SKM-1 (cell line): Measurements from ENCODE around the gene CACNA1C.

Experiments
- DNase-seq: peaks from one replicate; lab custom pipeline; 2025; ENCODE audit not compliant: unreplicated experiment; lab: John Stamatoyannopoulos, UW

The CACNA1C gene

DNA sequence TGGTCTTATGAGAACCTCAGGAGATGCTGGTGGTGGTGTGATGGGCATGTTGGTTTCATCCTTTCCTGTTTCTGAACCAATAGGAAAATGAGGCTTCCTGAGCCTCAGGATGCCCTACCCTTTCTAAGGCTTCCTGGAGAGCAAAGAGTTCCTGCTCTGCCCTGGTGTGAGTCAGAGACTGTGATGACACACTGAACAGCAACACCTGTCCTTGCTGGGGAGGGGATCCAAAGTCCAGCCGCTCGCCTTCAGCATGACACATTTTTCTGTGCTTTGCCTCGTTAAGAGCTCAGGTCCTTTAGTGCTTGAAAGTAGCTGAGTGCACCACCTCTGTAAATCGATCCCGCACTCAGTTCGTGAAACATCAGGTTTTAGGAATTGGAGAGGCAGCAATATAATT, 116.0 kb downstream of the CACNA1C start:
- no peak for DNase-seq

DNA sequence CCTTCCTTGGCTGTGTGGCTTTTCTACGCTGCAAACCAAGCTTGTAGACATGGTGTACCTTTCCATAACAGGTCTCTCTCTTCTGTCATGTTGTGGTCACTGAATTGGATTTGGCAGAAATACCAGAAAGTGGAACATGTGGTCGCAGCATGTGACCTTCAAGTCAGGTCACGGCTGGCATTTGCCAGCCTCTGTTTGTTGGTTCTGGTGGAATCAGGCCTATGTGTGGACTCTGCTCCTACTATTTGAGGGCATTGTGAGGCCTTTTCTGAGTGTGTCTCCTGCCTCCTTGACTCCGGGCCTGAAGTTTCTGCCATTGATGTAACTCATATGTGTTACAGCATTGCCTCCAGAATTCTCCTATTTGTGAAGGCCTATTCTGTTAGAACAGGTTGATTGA, 116.7 kb downstream of the CACNA1C start:
- no peak for DNase-seq

DNA sequence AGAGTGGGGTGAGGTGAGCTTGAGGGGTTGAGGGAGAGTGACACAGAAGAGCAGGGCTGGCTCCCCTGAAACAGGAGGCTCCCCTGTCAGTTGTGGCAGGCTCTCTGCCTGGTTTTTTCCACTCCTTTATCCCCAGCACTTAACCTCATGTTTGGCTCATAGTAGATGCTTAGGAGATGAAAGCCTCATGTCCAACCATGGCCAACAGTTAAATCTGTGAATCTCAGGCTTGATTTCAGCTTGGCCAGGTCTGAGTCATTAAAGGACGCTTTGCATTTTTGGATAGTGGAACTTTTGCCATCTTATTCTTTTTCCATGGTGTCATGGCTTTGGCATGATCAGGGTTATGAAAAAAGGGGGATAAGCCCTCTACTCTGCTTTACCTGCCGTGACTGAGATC, 117.2 kb downstream of the CACNA1C start:
- DNase-seq: no peak

DNA sequence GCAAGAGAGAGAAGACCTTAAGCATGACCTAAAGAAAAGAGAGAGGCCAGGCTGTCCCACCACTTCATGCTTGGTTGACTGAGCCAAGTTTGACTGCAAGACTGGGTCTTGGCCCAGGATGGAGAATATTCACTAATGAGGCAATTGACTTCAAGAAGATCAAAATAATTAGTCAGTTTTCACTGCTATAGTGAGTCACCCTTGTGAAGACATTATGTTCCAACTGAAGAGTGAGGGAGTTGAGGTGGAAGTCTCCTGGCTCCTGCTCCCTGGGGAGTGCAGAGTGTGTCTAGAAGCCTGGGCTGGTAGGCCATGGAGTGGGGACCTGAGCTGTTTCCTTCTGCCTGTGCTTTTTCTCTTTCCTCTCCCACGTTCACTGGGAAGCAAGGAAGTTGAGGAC, 117.6 kb downstream of the CACNA1C start:
- no peak for DNase-seq

DNA sequence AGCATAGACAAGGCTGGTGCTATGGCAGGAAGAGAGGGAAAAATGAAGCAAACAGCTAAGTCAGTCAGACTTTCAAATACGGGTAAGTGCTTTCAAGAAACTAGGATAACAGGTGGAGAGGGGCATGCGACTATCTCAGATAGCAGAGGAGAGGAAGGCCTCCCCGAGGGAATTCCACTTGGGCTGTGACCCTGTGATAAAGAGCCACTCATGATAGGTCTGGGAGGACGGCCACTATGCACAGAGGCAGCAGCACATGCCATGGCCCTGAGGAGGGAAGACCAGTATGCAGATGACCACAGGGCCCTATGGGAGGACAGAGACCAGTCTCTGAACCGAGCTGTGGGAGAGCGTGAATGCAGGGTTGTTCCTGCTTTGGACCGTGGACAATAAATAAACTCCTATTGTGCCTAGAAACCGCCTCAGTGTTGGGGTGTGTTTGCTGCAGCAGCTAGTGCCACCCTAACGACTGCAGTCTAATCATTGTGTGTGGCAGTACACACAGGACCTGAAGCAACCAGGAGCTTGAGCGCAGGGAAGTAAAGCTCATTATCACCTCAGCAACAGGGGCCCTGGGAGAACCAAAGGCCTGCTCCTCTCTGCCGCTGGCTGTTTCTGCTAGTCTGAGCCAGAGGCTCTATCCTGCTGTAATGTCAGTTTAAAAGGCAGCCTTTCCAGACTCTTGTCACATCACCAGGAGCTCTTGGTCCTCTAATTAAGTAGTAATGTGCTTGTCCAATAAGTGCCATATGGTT, 119.1 kb downstream of the CACNA1C start:
- no peak for DNase-seq

DNA sequence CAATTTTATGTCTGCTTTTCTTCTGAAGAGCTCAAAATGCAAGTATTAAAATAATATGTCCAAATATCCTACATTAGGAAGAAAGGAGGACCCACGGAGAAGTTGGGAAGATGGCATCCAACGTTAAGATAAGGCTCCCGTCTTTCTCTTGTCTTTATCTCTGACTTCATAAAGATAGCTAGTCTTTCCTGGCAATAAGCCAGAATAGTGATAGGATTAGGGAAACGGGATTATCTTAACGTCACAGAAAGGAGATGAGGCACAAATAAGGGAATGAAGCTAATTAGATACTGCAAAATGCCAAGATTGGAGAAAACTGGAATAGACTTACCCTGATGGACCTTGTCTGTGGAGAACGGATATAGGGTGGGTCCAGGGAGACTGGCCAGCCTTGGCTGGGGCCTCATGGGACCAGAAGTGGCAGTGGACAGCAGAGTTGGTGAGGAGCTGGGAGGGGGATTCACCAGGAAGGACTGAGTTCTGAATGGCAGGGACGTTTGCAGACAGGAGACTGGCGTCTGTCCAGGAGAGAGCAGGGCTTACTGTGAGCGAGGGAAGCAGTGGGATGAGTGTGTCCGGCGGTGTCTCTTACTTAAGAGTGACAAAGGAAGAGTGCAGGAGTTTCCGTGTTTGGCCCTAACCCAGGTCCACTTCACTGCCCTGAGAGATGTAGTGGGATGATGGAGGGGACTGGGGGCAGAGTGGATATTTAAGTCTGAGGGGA, 119.9 kb downstream of the CACNA1C start:
- DNase-seq: no peak

DNA sequence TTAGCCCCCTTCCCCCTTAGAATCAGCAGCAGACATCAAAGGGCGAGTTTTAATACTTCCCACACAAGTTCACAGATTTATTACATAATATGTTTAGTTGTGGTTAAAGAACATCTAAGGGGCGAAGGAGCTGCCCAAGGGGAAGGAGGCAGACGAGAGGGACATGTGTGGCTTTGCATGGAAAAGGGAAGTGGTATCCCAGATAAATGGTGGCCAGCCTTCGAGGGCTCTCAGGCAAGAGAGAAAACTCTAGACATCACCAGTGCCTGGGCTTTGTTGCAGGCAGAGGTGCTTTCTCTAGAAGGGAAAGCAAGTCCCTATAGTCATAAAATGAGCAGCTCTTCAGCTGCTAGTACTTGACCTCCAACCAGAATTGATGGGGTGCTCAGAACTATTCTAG, 121.2 kb downstream of the CACNA1C start:
- no peak for DNase-seq

DNA sequence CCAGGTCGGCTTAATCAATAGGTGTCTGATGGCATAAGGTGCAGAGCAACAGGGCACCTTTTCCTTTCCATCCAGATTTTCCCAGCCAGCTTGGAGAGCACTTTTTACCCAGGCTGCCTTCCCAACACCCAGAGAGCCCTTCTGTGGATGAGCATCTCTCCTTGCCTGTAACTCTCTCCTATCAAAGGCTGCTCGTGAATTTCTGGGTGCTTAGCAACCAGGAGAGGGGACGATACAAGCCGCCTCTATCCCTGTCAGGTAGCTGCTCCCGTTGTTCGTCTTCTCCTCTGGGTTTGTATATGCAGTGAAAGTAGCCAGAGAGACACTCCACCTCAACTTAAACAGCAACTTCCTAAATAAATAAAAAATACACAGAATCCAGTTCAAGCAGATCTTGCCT, 124.2 kb downstream of the CACNA1C start:
- DNase-seq: no peak

DNA sequence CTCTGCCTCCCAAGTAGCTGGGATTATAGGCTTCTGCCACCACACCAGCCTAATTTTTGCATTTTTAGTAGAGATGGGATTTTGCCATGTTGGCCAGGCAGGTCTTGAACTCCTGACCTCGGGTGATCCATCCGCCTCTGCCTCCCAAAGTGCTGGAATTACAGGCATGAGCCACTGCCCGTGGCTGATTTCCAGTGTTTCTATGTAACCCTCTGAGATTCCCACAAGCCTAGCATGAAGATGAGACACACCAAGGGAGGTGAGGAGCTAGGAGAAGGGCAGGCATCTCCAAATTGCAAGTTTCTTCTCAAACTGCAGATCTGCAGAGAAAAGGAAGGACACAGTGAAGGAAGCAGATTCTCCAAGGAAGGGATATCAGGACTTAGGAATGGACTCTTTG, 125.0 kb downstream of the CACNA1C start:
- DNase-seq: no peak

DNA sequence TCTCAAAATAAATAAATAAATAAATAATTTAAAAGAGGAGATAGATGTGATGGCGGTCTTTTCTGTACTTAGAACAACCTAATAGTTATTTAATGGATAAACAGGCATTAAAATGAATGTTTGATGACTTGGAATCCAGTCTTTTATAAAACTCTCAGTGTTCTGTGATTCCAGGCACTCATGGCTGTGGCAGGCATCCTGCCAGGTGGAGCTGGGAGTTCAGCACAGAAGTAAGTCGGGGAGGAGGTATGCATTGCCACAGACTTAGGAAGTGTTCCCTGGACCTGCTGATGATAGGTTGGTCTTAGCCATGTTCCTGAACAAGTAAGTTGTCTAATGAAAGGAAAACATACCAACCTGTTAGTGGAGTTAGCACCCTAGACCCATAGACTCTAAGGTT, 126.3 kb downstream of the CACNA1C start:
- no peak for DNase-seq

DNA sequence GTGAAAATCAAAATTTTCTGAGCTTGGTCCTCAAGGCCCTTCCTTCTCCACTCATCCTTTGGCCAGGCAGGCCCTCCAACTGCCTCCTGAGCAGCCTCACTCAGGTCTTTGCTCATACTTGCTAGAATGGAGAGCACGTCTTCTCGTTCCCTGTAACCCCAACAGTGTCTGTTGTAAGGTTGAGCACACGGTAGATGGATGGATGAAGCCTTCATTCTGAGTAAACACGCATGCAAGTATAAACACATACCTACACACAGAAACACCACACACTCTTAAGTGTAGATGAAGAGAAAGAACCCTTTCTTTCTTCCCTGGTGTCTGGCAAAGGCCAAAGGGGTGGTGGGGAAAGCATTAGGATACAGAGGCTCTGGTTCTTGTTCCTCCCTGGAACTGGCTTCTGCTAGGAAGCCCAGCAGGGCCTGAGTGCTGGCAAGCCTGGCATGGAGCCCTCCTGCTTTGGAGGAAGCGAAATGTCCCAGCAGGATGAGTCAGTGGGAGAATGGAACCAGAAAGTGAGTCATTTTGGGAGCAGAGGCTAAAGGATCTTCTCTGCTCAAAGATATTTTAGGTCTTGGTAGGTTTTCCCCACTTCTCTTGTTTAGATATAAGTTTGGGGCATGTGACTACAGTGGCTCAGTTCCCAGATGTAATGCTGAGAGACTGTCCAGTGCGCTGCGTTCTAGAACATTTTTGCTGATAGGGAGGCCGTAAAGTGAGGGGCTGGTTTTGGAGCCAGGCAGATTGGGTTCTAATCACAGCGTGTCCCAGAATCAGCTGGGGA, 127.4 kb downstream of the CACNA1C start:
- DNase-seq: no peak

DNA sequence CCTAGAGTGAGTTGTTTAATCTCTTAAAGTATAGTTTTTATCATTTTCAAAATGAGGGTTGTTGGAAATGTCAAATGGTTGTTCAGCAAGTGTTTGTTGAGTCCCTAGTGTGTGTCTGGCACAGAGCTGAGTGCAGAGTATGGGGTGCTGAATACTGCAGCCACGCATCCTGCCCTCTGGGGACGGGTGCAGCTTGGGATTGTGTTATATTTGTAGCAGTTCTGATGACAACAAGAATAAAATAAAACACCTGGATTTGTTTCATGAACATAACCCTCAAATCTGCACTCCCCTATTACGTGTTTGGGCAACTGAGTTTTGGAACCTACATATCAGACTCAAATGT, 127.9 kb downstream of the CACNA1C start:
- no peak for DNase-seq

DNA sequence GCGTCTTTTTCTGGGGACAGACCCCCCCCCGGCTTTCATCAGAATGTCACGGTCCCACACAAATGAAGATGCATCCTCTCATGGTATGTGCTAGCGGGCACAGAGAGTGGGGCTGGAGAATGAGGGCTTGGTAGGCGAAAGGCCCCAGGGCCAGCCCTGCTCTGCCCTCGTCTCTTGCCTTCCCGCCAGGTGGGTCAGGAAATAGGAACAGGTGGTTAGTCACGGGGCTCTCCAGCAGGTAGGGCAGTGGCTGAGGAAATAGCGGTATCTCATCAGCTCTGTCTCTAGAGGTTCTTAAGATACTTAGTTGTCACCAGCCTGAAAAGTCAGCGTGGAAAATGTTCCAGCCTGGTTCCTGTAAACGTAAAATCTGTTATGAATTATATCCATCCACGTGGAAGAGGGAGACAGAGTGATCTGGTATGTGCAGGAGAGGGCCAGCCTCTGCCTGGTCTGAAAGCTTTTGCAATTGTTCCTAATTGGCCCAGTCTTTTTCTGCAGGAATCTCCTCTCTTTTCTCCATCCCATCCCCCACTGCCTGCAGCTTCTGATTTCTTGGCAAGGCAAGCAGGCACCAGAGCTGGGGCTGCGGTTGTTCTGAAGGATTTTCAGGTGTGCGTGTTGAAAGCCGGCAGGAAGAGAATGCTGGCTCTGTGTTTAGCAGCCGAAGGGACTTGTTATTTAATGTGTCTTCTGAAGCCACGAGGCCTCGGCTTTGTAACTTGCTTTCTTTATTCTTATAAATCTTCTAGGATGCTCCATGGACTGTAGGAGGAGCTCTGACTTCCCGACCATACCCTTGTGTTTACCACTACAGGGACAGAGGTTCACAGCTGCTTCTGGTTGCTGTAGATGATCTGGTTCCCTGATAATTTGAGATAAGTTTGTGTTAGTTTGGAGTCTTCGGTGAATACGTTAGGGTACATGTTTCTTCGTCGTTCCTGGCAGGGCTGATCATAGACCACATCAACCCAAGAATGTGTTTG, 131.1 kb downstream of the CACNA1C start:
- no peak for DNase-seq

DNA sequence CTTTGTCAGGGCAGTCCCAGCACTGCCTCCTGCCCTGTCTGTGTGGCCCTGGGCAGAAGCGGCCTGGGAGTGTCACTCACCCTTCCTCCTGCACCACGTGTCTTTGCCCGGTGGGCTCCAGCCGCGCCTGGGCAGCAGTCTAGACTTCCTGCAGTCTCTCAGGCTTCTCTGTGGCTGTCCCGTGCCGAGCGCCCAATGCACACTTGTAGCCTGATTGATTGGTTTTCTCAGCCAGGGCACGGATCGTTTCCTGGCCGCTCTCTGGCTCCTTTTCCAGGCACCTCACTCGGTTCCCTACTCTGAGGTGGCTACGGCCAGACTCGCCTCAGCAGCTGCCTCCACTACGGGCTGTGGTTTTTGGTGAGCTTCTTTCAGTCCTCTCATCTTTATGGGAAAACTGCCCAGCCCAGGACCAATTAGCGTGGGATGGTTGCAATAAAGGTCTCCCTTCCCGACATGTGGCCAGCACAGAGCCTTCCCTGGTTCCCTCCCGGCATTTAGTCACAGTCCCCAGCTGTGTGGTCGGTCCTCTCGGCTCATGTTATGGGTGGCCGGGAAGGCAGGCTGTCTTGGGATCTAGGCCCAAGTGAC, 133.1 kb downstream of the CACNA1C start:
- no peak for DNase-seq

DNA sequence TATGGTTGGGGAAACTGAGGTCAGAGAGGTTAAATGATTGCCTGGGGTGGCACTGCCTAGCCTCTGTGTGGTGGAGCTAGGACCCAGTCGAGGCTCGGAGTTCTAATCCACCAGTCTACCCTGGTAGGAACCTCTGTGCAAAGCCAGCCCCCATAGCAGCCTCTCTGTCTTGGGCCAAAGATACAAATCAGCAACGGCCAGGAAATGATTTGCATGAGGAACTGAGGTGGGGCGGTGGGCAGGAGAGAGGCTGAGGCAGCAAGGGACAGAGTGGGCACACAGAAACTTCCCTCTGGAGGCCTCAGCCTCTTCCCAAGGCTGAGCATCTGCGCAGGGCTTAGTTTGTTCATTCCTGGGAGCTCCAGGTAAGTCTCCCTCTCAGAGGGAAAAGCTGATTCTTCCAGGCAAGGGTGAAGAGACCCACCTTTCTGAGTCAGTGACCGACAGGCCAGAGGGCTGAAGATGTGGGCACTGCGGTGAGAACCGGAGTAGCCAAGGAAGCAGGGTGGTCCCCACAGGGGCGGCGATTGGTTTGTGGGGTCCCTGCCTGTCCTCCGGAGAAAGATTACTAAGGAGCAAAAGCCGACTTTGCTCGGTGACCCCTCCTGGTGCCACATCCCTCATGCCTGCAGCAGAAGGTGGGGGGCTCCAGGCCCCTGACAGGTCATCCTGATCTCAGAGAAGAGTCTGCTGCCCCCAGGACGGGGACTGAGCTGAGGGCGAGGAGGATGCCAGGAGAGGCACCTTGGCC, 134.6 kb downstream of the CACNA1C start:
- no peak for DNase-seq

DNA sequence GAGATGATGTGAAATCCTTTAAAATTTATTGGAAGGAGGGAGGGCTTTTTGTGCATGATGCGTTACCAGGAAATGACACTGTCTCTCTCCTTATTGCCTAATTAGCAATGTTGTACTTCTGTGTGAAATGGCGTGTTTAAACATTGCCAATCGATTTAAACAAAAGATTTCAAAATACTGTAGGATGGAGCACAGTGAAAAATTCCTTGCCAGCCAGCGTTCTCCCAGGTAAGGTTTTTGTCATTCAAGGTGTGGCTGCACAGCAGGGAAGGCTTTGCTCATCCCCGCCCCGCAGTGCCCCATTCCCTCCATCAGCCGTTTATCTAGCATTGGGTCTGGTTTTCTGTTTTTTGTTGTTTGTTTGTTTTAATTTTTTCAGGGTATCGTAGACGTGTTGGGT, 137.3 kb downstream of the CACNA1C start:
- DNase-seq: no peak

DNA sequence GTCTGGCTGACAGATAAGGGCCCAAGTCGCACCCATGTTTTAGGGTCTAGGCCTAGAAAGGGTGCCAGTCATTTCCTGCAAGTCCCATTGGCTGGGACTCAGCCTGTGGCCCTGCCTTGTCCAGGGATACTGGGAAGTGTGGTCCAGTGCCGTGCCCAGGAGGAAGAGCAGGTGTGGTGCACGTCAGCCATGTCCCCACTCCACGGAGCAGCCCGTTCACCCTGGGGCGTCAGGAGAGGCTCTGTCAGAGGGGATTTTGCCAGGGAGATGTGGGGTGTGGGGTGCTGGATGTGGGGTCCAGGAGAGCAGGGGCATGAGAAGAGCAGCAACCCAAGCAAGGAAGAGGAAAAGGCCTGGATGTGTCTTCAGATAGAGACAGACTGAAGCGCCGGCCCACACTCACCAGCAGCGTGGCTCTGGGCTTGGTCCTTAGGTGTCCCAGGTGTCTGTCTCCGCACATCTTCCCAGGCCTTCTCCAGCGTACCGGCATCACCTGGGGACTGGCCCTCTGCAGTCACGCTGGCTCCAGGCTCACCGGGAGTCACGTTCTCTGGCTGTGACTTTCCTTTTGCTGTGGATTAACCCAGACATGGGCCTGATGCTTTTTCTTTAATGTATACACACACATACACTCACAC, 138.2 kb downstream of the CACNA1C start:
- DNase-seq: no peak

DNA sequence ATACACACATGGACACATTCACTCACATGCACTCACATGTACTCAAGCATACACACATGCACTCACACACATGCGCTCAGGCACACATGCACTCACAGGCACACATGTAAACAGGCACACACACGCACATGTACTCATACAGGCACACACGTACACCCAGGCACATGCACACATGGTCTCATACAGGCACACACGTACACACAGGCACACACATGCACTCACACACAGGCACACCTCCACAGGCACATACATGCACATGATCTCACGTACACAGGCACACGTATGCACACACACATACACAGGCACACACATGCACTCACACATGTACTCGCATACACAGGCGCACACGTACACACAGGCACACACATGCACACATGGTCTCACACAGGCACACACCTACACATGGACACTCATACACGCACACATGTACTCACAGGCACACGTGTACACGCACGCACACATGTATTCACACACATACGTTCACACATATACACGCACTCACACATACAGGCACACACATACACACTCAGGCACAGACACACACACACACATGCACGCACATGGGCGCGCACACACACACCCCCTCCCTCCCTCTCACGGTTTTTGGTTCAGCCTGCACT, 138.9 kb downstream of the CACNA1C start:
- DNase-seq: no peak

DNA sequence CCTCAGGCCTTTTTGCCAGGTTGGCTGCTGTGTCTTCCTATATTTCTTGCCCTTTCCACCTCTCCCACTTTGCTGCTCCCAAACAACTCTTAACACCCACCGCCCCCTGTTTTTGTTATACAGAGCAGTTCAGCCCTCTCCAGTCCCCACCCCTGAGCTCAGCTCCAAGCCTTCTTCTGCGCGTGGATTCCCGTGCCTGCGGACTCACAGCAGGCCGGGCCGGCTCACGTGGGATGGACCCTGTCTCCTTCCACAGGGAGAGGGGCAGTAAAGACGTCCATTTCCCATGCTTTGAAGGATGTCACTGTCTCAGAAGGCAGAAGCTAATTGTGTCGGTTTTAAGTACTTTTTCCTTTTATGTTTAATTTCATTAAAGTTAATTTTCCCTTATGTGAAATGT, 139.4 kb downstream of the CACNA1C start:
- no peak for DNase-seq
